Prostate gland (tissue), 2 donors: Measurements from ENCODE around the gene WDR87. TPM values are rescaled to one million over a fixed set of nuclear protein-coding genes. Genes with fewer than 3 reads are reported as not detected.

Experiments used
- DNase-seq: peaks from one replicate; pipeline ENCODE4 v3.0.0-alpha.2; 2019; ENCODE audit warnings: low spot score
- H3K27ac ChIP-seq, 2 donors: fragments of 200-600 bp; sonication (generic); 2 replicates each; pipeline ENCODE4 v1.5.1; 2017 to 2019
- H3K27me3 ChIP-seq: fragments of 200-600 bp; sonication (generic); replicated peaks from 2 replicates; pipeline ENCODE4 v1.5.1; 2019; ENCODE audit not compliant: insufficient read depth
- H3K36me3 ChIP-seq, 2 donors: fragments of 200-600 bp; sonication (generic); 1 replicate in 1 of 2; 2 replicates in 1 of 2; pipeline versions ENCODE4 v1.5.1 to v1.8.1; 2017 to 2019
- H3K4me1 ChIP-seq: fragments of 200-600 bp; sonication (generic); replicated peaks from 2 replicates; pipeline ENCODE4 v1.5.1; 2019
- H3K4me3 ChIP-seq, 2 donors: fragments of 200-600 bp; sonication (generic); 2 replicates each; pipeline ENCODE4 v1.5.1; 2017 to 2019
- H3K9me3 ChIP-seq: fragments of 200-600 bp; sonication (generic); 2 replicates; pipeline ENCODE4 v1.5.1; 2017
- POLR2A ChIP-seq: fragments of 450-650 bp; IDR thresholded peaks from one replicate; pipeline ENCODE4 v1.6.1; 2016; ENCODE audit warnings: antibody characterized with exemption, mild to moderate bottlenecking
- POLR2AphosphoS5 ChIP-seq: sonication (generic); formaldehyde crosslinking; IDR thresholded peaks from one replicate; pipeline ENCODE4 v1.6.1; 2017; ENCODE audit warnings: antibody characterized with exemption
- WGBS: methylation state at CpG from one replicate; pipeline ENCODE4 v1.1.5; 2018; 5-methylcytosine and 5-hydroxymethylcytosine counted together
- intact Hi-C: fragments of 100-400 bp; cut with DNase I; formaldehyde crosslinking; loops from one replicate; pipeline ENCODE4 v1.14.2; 2022
- total RNA-seq, 2 donors: library from RNA; depleted of rRNA; stranded (reverse); fragments of >200 nt; gene quantifications; one replicate each; pipeline ENCODE4 v1.1.0, GENCODE V29; 2016
- TF ChIP-seq, protein P1 (sequence below), 4 experiments: fragments of 200-600 bp in 2 of 4; fragments of 450-650 bp in 2 of 4; sonication (generic) in 2 of 4; IDR thresholded peaks; 1 replicate in 3 of 4; 2 replicates in 1 of 4; pipeline ENCODE4 v1.5.1; 2016 to 2019; ENCODE audit warnings: antibody characterized with exemption in 4 of 4, mild to moderate bottlenecking in 2 of 4, moderate library complexity in 2 of 4

WDR87 gene
- total RNA-seq, 2 donors from 2014 or later = 2.0 TPM; not detected in 1

DNA sequence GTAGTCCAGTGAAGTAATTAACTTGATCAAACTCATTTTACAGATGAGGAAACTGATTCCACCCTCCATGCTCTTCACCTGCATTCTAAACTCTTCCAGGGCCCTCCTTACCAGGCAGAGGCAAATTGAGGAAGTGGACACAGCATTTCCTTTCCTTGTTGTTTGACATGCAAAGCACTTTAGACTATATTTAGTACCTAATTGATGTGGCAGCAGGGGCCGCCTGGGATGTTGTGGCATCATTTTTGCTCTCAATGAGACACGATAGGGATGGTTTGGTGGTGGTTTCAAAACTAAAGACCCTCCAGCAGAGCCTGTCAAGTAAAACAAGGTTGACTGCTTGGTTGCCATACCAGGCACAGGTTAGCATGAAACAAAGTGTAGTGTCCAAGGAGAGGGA, 8.5 kb upstream of the WDR87 start:
- Histone ChIP-seq H3K27me3 (no peaks in the 10 kb centered on the region), H3K27ac (no peak overlapping the region), H3K4me3 (no peak overlapping the region), H3K36me3 (no peaks in the 10 kb centered on the region), H3K4me1 (no peaks in the 10 kb centered on the region), H3K9me3 (no peaks in the 10 kb centered on the region)
- TF ChIP-seq POLR2A (no peak), POLR2AphosphoS5 (no peak)
- TF ChIP-seq, protein P1, sequence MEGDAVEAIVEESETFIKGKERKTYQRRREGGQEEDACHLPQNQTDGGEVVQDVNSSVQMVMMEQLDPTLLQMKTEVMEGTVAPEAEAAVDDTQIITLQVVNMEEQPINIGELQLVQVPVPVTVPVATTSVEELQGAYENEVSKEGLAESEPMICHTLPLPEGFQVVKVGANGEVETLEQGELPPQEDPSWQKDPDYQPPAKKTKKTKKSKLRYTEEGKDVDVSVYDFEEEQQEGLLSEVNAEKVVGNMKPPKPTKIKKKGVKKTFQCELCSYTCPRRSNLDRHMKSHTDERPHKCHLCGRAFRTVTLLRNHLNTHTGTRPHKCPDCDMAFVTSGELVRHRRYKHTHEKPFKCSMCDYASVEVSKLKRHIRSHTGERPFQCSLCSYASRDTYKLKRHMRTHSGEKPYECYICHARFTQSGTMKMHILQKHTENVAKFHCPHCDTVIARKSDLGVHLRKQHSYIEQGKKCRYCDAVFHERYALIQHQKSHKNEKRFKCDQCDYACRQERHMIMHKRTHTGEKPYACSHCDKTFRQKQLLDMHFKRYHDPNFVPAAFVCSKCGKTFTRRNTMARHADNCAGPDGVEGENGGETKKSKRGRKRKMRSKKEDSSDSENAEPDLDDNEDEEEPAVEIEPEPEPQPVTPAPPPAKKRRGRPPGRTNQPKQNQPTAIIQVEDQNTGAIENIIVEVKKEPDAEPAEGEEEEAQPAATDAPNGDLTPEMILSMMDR (IDR thresholded peaks at IDR 0.05) = no peak
- WGBS = 85% methylated on average over 2 of the region's 2 CpGs
- intact Hi-C loops = no loop called here
- no peak for DNase-seq

DNA sequence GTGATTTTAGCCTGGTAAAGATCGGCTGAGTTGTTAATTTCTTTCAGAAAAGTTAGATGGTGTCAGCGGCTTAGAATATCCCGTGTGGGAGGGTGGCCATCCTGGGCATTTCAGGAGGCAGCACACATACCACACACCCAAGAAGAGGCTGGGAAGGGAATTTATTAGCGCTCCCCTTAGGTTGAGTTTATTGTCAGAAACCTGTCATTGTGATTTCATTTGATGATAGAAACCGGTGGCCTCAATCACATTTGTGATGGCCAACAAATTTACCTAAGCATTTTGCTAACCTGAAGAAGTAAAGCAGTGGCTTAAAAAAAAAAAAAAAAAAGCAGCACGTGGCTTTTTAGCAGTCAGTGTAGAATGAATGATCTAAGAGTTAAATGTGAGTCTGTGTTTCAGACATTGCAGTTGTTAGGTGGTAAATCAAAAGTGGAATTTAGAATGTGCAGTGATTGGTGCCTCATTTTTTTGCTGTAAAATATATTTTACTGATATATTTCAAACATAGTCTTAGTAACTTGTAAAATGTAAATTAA, 3.3 kb upstream of the WDR87 start:
- 69% methylated on average over 6 of the region's 6 CpGs for WGBS
- Histone ChIP-seq H3K36me3 (no peaks in the 10 kb centered on the region), H3K27me3 (no peaks in the 10 kb centered on the region), H3K9me3 (no peaks in the 10 kb centered on the region), H3K4me1 (peaks cover 7% of the 10 kb centered on the region), H3K27ac (no peak overlapping the region), H3K4me3 (no peak overlapping the region)
- intact Hi-C loops = loop anchor here (10.0 kb wide), 2 partner anchors 185 to 425 kb away; partner anchors contain the start of gene CATSPERG
- TF ChIP-seq POLR2A = no peak
- TF ChIP-seq, protein P1 (IDR thresholded peaks at IDR 0.05) = no peak
- no peak for TF ChIP-seq POLR2AphosphoS5
- no peak for DNase-seq

DNA sequence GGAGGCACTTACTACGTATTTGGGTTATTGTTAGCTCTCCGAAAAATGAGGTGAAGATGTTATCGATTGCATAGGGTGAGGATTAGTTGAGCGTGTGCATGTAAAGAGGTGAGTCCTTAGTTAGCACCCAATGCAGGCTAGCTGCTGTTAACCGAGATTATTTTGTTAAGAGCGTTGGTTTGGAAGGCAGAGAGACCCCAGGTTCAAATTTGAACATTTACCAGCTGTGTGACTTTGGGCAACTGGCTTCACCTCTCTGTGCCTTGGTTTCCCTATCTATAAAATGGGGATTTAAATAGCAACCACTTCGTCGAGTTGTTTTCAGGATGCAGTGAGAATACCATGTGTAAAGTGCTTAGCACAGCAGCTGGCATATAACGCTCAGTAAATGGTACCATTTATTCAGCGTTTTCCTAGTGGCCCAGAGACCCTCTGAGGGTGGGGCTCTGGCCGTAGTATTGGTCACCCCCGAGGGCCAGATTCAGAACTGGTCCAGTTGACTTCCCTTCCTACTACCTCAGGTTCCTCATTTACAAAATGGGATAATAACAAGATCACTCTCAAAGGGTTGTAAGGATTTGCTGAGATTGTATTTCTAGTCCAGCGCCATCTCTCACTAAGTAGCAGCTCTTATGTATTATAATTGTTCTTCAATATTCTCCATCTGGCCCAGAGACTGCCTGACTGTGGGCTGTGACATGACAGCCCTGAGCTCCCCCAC, 1.5 kb upstream of the WDR87 start:
- DNase-seq = no peak
- Histone ChIP-seq H3K27ac (peak overlapping the region; percentile 50 to 74), H3K4me1 (peaks cover 7% of the 10 kb centered on the region), H3K9me3 (no peaks in the 10 kb centered on the region), H3K36me3 (no peaks in the 10 kb centered on the region), H3K4me3 (peak overlapping the region; percentile 62 to 98), H3K27me3 (no peaks in the 10 kb centered on the region)
- WGBS = 18% methylated on average over 13 of the region's 13 CpGs
- intact Hi-C loops = loop anchor here (10.0 kb wide), 2 partner anchors 187 to 427 kb away; partner anchors contain the start of gene CATSPERG
- no peak for TF ChIP-seq POLR2AphosphoS5
- TF ChIP-seq, protein P1 (IDR thresholded peaks at IDR 0.05) = no peak
- TF ChIP-seq POLR2A = no peak

DNA sequence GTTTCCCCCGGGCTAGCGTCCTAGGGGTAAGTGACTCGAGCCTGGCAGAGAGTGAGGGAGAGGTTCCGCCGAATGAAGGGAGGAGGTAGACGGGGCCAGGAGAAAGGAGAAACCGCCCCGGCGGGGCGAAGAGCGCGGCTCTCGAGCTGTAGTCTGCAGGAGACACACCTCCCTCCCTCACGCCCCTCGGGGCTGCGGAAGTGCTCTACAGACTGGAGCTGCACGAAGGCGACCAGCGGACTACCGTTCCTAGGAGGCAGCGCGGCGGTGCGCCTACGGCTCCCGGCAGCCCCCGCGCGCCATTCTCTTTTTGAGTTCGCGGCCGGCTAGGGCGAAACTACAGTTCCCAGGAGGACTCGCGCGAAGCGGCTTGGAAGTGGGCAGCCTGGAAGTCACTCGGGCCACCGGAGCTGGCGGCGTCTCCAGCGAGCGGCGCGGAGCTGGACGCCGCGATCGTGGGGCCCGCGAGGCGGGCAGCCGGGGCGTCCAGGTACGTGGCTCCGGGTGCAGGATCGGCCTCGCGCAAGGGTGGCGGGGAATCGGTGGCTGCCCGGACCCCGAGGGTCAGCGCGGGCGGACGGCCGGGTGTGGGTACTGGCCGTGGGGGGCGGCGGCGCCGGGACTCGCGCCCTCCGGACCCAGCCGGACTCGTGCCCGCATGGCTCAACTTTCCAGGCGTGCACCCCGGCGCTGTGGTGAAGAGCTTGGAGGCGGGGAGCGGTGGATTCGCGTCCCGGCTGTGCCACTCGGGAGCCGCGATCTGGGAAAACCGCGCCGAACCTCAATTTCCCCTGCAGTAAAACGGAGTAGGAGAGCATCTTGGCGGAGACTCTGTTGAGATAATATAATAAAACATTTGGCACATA, 708 bp upstream of the WDR87 start, which contains the start of gene SIPA1L3:
Gene SIPA1L3 (plus strand): TSS at position 340 of the 866 bp plus-strand sequence. CDS start 174,358 bp downstream, outside the sequence.
- H3K27ac ChIP-seq = peak within 1 kb of the TSS; percentile 50 to 74
- intact Hi-C loops = loop anchor here (10.0 kb wide), 2 partner anchors 188 to 428 kb away; partner anchors contain the start of gene CATSPERG

More for the DNA sequence above, 708 bp upstream of the WDR87 start, which contains the start of gene SIPA1L3:
- Histone ChIP-seq H3K27me3 (no peaks in the 10 kb centered on the region), H3K9me3 (no peaks in the 10 kb centered on the region), H3K36me3 (no peaks in the 10 kb centered on the region), H3K4me1 (peaks cover 7% of the 10 kb centered on the region), H3K4me3 (peak within 1 kb of the TSS; percentile 62 to 98)
- DNase-seq = peak; percentile 97
- WGBS = under 1% methylated on average over 40 of the region's 95 CpGs
- TF ChIP-seq POLR2A = peak; percentile 83
- TF ChIP-seq POLR2AphosphoS5 = peak; percentile 97
- TF ChIP-seq, protein P1 (IDR thresholded peaks at IDR 0.05) = peak in 1 of 4 experiments; percentile 32
